ENCODE results near the gene REV1.

The REV1 gene

DNA sequence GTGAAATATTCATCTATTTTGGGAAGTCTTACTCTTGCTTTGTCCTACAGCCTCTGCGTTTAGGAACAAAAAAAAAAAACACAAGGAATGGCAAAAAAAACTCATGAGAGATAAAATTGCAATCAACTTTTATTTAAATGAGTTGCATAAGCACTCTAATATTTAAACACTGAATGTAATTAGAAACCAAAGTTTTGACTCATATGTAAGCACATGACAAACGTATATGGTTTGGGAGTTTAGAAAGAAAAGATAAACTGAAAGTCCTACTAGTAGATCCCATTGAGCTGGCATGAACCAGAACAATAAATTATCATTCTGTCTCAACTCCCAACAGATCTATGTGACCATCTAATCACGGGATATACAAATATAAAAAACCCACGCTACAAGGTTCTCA is 44.8 kb downstream of the REV1 start:
- no peak for DNase-seq

DNA sequence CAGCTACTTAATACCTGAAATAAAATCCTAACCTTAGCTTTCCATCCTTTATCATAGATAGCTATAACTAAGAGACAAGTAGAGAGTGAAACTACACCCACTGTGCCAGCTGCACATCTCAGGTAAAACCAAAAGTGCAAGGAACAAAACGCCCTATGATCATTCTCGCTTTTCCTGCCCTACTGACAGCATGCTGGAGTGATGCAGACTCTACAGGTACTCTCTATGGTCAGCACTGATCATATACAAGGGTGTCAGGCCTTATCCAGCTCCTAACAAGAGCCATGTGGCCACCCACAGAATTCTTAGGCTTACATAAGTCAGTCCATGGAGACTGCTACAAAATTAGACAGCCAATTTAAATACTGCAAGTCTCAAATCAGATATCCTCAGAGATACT is 45.6 kb downstream of the REV1 start:
- no peak for DNase-seq

DNA sequence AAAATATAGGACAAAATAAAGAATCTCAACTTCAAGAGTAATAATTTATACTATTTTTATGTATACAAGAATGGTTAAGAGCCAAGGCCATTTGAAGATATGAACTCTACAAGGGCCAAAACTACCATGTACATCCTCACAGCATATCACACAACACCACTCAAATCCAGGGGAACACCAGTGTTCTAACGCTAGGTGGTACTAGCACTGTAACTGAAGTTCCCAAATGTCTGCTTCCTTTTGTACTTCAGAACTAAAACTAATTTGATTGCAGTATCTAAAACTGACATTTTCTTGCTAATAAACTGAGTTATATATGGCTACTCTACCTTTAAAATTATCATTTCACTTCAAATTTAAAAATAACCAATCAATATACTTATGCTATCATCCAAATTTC is 47.0 kb downstream of the REV1 start:
- no peak for DNase-seq

DNA sequence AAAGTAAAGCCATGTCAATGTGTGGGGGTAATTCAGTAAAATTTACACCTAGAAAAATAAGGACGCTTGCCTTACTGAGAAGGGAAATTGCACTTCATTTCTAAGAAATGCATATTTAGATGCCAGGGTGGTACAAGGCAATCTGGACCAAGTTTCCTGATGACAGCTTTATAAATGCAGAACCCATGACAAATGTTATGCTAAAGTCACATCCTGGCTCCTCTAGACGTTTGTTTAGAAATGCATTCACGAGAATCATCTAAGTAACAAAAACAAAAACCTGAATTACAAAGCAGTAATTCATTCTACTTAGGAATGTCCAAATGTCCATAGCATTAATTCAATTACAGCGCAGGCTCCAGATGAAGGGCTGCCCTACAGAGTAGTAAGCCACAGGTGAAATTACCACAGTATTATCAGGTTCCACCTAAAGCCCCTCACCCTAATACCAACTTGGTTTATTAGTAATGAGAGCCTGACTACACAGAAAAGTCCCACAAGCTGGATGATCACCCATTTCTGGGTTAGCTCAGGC is 49.8 kb downstream of the REV1 start:
- no peak for DNase-seq

DNA sequence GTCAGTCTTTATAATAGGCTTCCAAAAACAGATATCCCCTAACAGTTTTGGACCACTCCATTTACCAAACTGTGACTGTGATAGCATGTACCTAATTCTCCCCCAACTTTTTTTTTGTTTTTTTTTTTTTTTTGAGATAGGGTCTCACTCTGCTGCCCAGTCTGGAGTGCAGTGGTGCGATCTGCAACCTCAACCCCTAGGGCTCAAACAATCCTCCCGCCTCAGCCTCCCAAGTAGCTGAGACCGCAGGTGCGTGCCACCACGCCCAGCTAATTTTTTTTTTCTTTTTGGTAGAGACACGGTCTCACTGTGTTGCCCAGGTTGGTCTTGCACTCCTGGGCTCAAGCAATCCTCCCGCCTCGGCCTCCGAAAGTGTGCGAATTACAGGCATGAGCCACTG is 52.9 kb downstream of the REV1 start:
- DNase-seq: no peak

DNA sequence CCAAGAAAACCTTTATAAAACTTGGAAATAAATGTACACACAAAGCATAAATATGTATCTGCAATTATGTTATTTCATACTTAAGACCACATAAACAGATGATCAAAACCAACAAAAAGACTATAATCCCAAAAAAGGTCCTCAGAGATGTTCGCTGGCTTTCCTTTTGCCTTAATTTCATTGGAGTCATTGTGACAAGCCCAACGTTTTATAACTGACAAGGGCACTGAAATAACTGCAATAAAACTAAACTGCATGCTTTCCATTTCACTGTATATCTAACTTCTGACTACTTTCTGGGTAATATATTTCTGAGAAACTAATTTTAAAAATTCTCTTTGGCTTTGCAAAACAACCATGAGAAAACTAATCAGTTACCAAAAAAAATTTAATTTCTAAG is 56.5 kb downstream of the REV1 start:
- no peak for DNase-seq

DNA sequence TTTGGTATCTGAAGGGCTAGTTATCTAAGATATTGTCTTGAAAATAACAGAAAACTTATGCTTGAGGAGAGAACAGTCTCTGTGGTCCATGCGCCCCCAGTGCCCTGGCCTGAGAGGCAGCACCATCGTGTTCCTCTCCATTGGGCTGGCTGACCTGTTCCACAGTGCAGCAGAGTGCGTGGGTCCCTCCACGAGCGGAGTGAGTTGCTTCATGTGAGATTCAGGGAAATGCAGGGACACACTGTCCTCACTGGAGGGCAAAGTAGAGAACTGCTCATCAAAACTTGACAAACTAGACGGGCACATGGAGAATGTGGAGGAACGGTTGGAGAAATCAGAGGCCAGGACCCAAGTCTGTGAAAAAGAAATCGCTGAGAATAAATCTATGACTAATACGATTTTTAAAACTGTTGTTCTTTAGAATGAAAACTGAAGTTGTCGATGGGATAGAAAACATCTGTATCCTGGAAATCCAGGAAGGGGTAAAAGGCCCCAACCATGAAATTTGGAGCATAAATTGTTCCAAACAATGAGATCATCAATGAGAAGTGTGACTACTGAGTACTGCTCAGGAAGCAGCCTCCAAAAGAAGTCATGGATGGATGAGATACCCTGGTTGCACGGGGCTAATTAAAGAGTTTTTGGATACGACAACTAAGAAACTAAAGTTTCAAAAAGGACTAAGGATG is 58.1 kb downstream of the REV1 start:
- no peak for DNase-seq

DNA sequence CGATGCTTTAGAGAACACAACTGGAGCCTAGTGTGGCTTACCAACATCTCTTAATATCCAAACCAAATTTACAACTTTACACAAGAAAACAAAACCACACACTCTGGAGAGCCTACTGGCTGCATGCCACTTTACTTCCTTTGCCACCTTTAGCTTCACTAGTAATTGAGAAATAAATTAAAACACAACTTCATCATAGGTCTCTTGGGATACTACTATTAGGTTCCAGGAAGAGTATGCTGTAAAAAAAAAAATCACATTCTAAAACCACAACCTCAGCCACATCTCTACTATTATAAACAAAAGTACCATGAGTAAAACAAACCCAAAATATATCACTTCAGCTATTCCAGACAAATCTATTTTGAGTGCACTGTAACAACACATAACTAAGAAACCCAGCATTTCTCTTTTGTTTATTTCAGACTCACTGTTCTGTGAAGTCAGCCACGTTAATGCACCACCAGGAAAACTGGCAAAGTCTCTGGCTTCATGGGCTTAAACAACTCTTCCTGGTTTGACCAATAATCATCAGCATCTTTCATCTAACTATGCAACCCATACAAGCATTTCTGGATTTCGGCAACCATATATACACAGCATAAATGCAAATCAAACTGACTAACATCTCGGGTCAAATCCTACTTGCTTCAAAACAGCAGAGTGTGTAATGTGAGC is 59.1 kb downstream of the REV1 start:
- no peak for DNase-seq

DNA sequence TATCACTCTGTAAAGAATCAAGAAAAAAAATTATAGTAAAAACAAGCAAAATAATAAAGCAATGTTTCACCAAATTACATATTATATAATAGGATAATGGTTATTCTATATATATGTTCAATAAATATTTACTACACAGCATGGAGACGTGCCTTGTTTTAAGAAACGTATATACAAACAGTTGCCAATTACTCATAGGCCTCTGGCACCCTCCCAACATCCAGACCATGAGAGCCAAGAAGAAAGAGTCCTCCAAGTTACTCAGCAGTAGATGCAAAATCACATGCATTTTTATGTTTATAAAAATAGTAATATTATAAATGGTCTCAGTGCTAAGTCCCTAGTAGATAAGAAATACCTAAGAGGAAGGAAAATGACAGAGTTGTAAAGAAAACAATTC is 64.8 kb downstream of the REV1 start:
- DNase-seq: no peak

DNA sequence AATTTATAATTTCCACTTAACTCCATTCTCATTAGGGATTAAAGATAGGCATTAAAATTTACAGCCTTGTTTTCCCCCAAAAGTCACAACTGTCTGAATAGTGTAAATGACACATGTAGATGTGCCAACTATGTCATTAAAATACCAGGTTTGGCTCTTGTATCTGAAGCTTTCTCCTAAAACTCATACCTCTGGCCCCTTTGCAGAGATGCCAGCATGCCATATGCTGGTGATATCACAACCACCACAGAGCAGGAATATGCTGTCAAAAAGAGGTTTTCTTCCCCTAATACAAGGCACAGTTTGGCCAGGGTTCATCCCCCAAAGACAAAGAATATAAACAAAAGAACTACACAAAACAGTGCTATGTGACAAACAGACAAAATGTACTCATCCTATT is 65.4 kb downstream of the REV1 start:
- DNase-seq: no peak

DNA sequence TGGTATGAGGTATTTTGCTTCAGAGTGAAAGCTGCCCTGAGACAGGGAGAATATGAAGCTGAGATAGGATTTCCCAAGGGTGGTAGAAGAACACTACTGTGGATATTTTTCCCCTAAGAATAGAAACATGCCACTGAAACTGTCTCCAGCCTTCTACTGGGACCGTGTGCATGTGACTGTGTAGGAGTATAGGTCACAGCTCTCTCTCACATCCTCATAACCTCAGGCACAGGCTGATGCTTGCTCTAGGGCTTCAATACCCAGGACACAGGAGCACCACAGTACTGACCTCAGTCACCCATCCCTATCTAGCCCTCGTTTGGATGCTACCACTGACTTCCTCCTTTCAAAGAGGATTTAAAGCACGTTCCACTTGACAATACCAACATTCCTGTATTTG is 67.2 kb downstream of the REV1 start:
- DNase-seq: no peak

DNA sequence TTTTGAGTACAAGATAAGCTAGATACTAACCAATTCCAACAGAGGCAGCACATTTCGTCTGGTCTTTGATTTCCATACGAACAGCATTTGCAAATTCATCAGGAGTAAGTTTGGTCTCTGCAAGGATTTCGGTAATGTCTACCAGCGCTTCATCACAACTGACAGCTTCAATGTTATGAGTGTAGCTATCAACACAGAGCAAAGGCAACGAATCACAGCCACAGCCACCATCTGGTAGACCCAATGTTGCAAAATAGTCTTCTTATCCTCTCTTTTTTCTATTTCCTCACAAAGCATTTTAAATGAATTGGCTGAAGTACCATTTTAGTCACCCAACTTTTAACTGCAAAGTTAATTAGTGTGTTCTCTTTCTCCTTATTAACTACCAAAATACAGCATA is 68.3 kb downstream of the REV1 start:
- no peak for DNase-seq

DNA sequence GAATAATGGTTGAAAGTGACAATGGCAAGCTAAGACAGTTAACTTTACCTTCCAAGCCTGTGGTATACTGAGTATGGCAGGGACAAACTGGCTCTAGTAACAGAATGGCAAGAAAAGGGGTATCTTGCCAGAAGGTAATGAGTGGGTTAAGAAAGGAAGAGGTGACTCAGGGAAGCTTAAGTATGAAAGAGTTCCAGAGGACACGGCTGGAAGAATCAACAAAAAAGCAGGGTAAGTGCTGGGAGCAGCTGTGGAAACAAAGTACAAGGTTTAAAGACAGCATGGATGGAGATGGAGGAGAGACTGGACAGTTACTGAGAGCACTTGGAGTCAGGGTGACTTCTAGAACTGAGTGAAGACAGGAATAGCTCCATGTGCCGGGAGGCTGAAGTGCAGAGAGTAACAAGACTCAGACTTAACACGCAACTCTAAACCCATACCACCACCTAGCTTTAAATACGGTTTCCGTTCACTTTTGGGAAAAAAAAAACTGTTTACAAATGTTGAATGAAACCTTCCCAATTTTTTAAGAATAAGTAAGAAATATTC is 69.0 kb downstream of the REV1 start:
- DNase-seq: no peak

DNA sequence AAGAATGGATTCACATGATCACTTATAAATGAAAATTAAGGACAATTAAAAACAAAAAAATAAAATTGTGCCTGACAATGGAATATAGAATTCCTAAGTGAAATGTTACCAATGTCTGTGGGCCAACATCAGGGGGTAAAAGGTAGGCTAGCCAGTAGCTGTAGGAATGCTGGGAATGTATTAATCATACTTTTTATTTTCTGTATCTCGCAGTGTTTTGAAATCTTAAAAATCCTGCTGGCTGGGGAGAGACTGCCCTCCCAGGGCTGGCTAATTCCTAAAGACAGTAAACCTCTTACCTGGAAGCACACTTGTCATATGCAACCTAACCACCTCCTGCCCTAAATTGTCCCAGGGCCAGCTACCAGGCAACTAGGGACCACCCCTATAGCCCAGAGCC is 69.8 kb downstream of the REV1 start:
- no peak for DNase-seq

DNA sequence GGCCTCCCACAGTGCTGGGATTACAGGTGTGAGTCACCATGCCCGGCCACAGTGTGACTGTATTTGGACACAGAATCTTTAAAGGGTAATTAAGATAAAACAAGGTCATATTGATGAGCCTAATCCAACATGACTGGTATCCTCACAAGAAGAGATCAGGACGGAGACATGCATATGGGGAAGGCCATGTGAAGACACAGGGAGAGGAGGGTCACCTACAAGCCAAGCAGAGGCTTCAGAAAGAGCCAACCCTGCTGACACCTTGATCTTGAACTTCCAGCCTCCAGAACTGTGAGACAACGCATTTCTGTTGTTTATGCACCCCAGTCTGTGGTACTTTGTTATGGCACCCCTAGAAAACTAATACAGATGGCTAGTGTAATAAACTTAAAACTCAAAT is 72.4 kb downstream of the REV1 start:
- DNase-seq: no peak

DNA sequence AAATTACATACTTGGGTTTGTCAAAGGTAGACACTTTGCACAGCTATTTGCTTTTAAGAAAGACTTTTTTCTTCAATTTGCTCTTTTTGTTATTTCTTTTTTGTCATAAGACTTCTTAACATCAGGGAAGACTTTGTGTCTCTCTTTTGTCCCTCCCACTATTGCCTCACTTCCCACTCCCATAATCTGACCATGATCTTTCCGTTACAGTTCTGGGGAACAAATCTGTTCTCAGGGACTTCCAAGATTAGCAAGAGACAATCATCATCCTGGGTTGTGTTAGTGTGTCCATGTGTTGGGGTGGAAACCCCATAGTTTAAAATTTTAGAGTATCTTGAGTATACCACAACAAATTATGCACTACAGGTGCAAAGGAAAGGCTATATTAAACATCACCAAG is 75.3 kb downstream of the REV1 start:
- no peak for DNase-seq

DNA sequence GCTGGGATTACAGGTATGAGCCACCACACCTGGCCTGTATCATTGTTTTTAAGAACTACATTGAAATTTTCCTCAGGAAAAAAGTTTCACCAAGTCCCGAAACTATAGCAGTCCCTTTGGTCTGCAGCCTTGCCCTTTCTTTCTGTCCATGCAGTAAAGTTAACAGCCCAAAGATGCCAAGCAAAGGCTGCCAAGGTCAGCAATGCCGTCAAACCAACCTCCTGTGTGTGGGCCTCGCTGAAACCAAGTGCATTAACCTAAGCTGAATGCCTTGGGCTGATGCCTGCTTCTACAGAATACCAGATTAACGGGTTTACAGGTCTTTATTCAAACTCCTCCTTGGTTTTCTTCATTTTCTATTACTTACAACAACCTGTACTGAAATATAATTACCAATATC is 79.5 kb downstream of the REV1 start:
- DNase-seq: no peak

DNA sequence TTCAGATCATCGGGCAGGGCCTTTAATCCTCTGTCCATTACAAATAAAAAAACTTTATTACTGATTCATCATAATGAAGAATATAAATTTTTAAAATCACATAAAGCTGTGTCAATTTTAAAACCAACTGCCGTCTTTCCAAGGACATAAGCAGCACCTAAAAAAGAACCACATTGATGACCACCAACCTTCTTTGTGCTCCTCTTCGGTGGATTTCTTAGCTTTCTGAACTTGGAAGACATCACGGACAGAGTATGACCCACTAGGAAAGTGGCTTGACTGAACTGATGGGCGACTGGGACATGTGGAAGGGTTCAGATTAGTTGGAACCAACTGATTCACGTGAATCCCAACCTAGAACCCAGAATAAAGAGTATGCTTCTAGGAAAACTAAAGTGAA is 83.7 kb downstream of the REV1 start:
- no peak for DNase-seq

DNA sequence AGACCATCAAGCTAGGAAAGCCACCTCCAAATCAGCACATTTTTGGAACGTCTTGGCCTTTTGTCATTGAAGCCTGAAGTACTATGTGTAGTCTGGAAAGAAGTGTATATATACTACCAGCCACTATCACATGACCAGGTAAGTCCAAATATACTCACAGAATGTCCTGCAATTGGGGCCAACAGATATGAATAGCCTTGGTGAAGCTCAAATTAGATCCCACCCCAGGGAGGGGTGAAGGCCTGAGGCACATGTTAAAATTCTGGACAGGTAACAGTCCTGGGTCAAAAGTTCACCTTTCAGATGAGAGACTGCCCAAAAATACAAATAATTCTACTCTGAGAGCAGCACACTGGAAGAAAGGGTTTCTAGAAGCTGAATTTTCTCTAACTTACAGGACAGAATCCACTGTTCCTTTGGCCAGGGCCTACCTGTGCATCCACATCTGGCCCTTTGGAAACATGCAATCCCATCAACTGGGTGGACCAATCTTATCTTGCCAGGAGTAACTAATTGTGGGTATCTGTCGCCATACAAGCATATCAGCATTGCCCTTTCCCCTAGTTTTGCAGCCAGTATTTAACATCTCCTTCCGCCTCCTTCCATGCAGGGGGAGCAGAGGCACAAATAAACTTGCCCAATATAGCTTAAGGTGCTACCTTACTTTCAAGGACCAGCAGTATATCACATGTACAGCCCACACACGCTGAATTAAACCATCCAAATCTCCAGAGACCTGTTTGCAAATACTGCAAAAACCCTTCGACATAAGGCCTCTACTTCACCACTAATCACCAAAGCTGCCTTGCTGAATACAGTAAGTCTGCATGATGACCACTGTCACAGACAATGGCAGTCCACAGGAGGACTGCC is 84.8 kb downstream of the REV1 start:
- DNase-seq: no peak

DNA sequence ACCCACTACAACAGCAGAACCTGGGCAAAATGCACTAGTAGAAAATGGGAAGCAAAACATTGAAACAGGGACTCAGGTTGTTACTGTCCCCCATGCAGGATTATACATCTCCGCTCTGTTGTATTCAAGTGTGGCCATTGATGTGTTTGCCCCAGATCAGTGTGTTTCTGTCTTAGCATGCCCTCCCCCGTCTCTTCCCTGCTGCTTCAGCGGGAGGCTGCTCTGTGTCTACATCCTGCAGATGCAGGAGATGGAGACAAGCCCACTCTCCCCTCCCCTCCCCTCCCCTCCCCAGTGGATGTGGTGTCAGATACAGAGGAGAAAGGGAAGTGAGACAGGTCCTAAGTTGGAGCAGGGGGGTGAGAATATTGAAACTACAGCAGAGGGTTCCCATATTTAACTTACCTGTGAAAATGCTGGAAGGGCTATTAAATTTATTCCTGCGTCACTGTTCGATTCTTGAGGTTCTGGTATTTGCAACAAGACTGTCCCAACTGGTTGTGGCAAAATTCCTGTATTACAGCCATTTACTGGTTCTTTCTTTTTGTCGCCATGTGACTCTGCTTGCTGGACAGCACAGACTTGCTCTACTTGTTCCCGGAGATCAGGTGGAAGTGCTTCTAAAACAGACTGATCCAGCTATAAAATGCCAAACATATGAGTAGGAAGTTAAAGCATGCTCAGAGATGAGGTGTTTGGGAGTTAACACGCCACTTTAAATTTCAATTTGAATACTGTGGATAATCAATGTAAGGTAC is 85.6 kb downstream of the REV1 start:
- no peak for DNase-seq

DNA sequence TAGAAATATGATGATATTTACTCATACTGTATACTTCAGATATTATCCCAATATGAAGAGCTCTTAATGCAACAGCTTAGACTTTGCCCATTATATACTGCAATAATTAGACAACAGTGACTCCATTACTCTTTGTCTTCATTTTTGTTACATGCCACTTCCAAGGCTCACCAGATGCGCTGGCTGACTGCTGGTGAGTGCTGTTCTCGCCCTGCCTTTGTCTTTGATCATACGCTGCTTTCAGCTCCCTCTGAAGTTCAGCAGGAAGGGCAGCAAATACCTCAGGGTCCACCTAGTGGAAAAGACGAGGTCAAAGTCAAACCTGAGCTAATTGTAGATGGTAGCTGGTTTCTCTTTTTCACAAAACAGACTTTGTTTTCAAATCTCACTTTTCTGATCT is 86.3 kb downstream of the REV1 start:
- DNase-seq: no peak

DNA sequence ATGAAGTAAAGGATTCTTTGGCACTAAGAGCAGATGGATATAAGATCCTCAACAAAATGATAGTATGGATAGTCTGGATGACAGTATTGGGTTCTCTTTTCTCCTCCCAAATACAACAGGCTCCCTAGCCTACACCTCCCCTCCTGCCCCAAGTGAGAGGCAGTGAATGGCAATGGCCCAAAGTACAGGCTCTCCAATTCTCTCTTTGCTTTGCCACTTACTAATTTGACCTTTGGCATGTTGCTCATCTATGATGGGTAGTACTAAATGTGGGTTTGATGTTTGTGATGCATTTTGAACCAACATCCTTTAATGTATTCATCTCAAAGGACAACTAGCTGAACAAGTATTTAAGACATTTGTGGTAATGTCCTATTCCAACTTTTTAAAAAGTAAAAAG is 86.7 kb downstream of the REV1 start:
- no peak for DNase-seq

DNA sequence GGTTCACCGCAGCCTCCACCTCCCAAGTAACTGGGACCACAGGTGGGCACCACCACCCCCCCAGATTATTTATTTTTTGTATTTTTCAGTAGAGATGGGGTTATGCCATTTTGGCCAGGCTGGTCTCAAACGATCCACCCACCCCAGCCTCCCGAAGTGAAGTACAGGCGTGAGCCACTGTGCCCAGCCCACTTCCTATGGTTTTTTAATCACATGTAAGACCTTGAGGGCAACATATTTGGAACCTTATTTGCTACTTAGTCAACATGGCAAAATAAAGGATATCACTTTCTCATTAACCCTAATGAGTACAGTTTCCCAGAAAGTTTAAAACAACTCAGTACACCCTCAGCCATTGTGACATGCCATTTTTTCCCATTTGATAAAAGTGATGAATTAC is 88.0 kb downstream of the REV1 start:
- DNase-seq: no peak
